K562 (cell line): ENCODE results near the gene MED22. TPM values are rescaled to one million over a fixed set of nuclear protein-coding genes. Genes with fewer than 3 reads are reported as not detected.
A peak's percentile ranks its signal among the peaks of the same experiment; 100 is the strongest.

Experiments used
- ATAC-seq: fragments of 200-7000 bp; cut with Tn5 transposase; 3 replicates; pipeline ENCODE4 v1.9.1; 2020; ENCODE audit warnings: moderate library complexity
- BruUV-seq: library from RNA; stranded (reverse); fragments of 400-500 nt; replicated peaks from 2 replicates; lab custom pipeline; 2021; lab: Mats Ljungman, UMichigan
- CTCF ChIA-PET: fragments of 300-600 bp; formaldehyde crosslinking; extraction: SDS; loops from one replicate; lab custom pipeline; 2021; ENCODE audit warnings: low intra/inter-chr PET ratio; lab: Yijun Ruan, JAX
- POLR2A ChIA-PET: fragments of 300-600, 350-650 bp; sonication (Branson Sonifier 250); formaldehyde crosslinking; extraction: SDS; loops from one replicate; lab custom pipeline; 2021; ENCODE audit warnings: antibody characterized with exemption, inconsistent platforms; lab: Yijun Ruan, JAX
- DNase-seq, 4 experiments: peaks; one replicate each; pipeline versions ENCODE4 v3.0.0 to v3.0.0-alpha.2; 2011 to 2018; ENCODE audit warnings: low spot score in 3 of 4, mixed read lengths in 3 of 4; ENCODE audit errors: extremely low read depth in 1 of 4
- FAIRE-seq: peaks from 2 replicates; lab custom pipeline; 2011; peaks lifted over from hg19 to GRCh38; lab: Jason Lieb, UNC
- H2AFZ ChIP-seq: 2 replicates; pipeline ENCODE4 v1.6.0; 2011; ENCODE audit warnings: low read depth, low read length, control low read depth, inconsistent platforms
- H3K27ac ChIP-seq: fragments of 200-600 bp; 3 replicates; pipeline ENCODE4 v1.8.0; 2011; ENCODE audit warnings: low read depth, mild to moderate bottlenecking, control low read depth, inconsistent platforms, low read length, moderate library complexity, mixed read lengths; ENCODE audit errors: extremely low read depth
- H3K27me3 ChIP-seq, 2 experiments: fragments of 300-600 bp in 1 of 2; 2 replicates in 1 of 2; 3 replicates in 1 of 2; pipeline versions ENCODE4 v1.6.0 to v1.8.0; 2011; ENCODE audit warnings: inconsistent platforms in 2 of 2, low read length in 2 of 2, mild to moderate bottlenecking in 1 of 2, mixed read lengths in 1 of 2, moderate library complexity in 1 of 2; ENCODE audit not compliant: control insufficient read depth in 2 of 2, insufficient read depth in 2 of 2
- H3K36me3 ChIP-seq: fragments of 300-600 bp; 3 replicates; pipeline ENCODE4 v1.8.0; 2011; ENCODE audit warnings: mild to moderate bottlenecking, low read length, inconsistent platforms; ENCODE audit not compliant: control insufficient read depth, insufficient read depth
- H3K4me1 ChIP-seq, 2 experiments: fragments of 200-600 bp in 1 of 2; replicated peaks in 1 of 2; 2 replicates in 1 of 2; 3 replicates in 1 of 2; pipeline versions ENCODE4 v1.5.1 to v1.8.0; 2011; ENCODE audit warnings: inconsistent platforms in 2 of 2, low read length in 2 of 2, mild to moderate bottlenecking in 1 of 2, mixed read lengths in 1 of 2, moderate library complexity in 1 of 2; ENCODE audit not compliant: control insufficient read depth in 2 of 2, insufficient read depth in 2 of 2
- H3K4me2 ChIP-seq: 2 replicates; pipeline ENCODE4 v1.6.1; 2011; ENCODE audit warnings: low read length, control low read depth, inconsistent platforms, mixed read lengths; ENCODE audit not compliant: insufficient read depth
- H3K4me3 ChIP-seq: fragments of 200-600 bp; sonication (generic), shearing (Covaris generic); 2 replicates; pipeline ENCODE4 v1.5.1; 2016; ENCODE audit warnings: control low read depth, inconsistent platforms
- H3K79me2 ChIP-seq: fragments of 200-600 bp; 3 replicates; pipeline ENCODE4 v1.8.0; 2011; ENCODE audit warnings: low read length, inconsistent platforms; ENCODE audit not compliant: control insufficient read depth, insufficient read depth
- H3K9ac ChIP-seq, 2 experiments: 2 replicates each; pipeline versions ENCODE4 v1.6.0 to v1.6.1; 2011; ENCODE audit warnings: low read depth in 2 of 2, low read length in 2 of 2, control low read depth in 1 of 2, inconsistent platforms in 1 of 2, mild to moderate bottlenecking in 1 of 2, mixed read lengths in 1 of 2; ENCODE audit not compliant: insufficient read depth in 1 of 2
- H3K9me1 ChIP-seq: one replicate; pipeline ENCODE4 v1.6.0; 2011; ENCODE audit warnings: inconsistent platforms, mild to moderate bottlenecking, low read length, moderate library complexity; ENCODE audit not compliant: control insufficient read depth, insufficient read depth
- H3K9me3 ChIP-seq: replicated peaks from 2 replicates; pipeline ENCODE4 v1.5.1; 2011; ENCODE audit warnings: low read depth, low read length, inconsistent platforms; ENCODE audit not compliant: control insufficient read depth, insufficient read depth
- H4K20me1 ChIP-seq: replicated peaks from 2 replicates; pipeline ENCODE4 v1.6.1; 2011; ENCODE audit warnings: low read length, inconsistent platforms, mixed read lengths; ENCODE audit not compliant: control insufficient read depth, insufficient read depth
- BCL6 ChIP-seq: fragments of 250-450 bp; sonication (Bioruptor Pico); IDR thresholded peaks from 2 replicates; pipeline ENCODE4 v1.4.0; 2020
- HDGF ChIP-seq: fragments of 450-650 bp; IDR thresholded peaks from 2 replicates; pipeline ENCODE4 v1.6.1; 2016
- MITF ChIP-seq: IDR thresholded peaks from 2 replicates; pipeline ENCODE4 v1.6.1; 2014; ENCODE audit warnings: antibody characterized with exemption
- MNT ChIP-seq, 2 experiments: fragments of 450-650 bp; conservative IDR thresholded peaks; 2 replicates each; pipeline ENCODE4 v1.6.1; 2017; ENCODE audit warnings: mild to moderate bottlenecking in 2 of 2, moderate library complexity in 2 of 2
- MTF1 ChIP-seq: fragments of 250-450 bp; sonication (Bioruptor Pico); IDR thresholded peaks from 2 replicates; pipeline ENCODE4 v1.9.0; 2021; ENCODE audit warnings: moderate library complexity, mild to moderate bottlenecking, inconsistent platforms, borderline replicate concordance
- POLR2AphosphoS2 ChIP-seq: IDR thresholded peaks from 2 replicates; pipeline ENCODE4 v1.6.1; 2012; ENCODE audit warnings: low read length, improper control_type of control experiment
- PREB ChIP-seq: sonication (generic); formaldehyde crosslinking; IDR thresholded peaks from 2 replicates; pipeline ENCODE4 v1.8.1; 2023; ENCODE audit warnings: mild to moderate bottlenecking, missing genetic modification reagents
- SP1 ChIP-seq: sonication (generic); formaldehyde crosslinking; IDR thresholded peaks from 2 replicates; pipeline ENCODE4 v1.8.1; 2022; ENCODE audit warnings: mild to moderate bottlenecking, missing genetic modification reagents
- USF2 ChIP-seq: sonication (generic); formaldehyde crosslinking; IDR thresholded peaks from 2 replicates; pipeline ENCODE4 v1.5.0; 2020; ENCODE audit warnings: missing genetic modification reagents
- ZNF143 ChIP-seq: sonication (generic); formaldehyde crosslinking; IDR thresholded peaks from 2 replicates; pipeline ENCODE4 v1.9.0; 2022; ENCODE audit warnings: mild to moderate bottlenecking, missing genetic modification reagents
- ZNF830 ChIP-seq: fragments of 250-450 bp; sonication (Bioruptor Pico); IDR thresholded peaks from 2 replicates; pipeline ENCODE4 v1.5.0; 2021; ENCODE audit warnings: mild to moderate bottlenecking
- WGBS: fragments of 100-300 bp; shearing (Covaris generic); methylation state at CpG from one replicate; pipeline ENCODE4 v1.1.6; 2016; ENCODE audit warnings: low coverage, mixed read lengths; ENCODE audit not compliant: insufficient coverage; ENCODE audit errors: missing lambda C conversion rate; 5-methylcytosine and 5-hydroxymethylcytosine counted together
- in situ Hi-C: fragments of 300-500 bp; cut with MboI; formaldehyde crosslinking; loops from 4 replicates; pipeline ENCODE4 v1.15.0; 2018; ENCODE audit warnings: inconsistent platforms, mixed read lengths
- intact Hi-C: fragments of 100-400 bp; cut with micrococcal nuclease; formaldehyde crosslinking; loops from 2 replicates; pipeline ENCODE4 v1.14.2; 2022
- polyA plus RNA-seq, 8 experiments: library from polyadenylated mRNA; depleted of rRNA in 4 of 8; stranded (reverse) in 5 of 8; unstranded in 3 of 8; fragments of >200 nt; fragmentation: Nextera tagmentation in 2 of 8; fragmentation: Illumina TruSeq in 1 of 8; extraction: Ambion mirVana in 2 of 8; extraction: Trizol in 1 of 8; gene quantifications; 2 replicates each; pipeline versions ENCODE4 v1.2.1 to v1.2.3, GENCODE V29; 2011 to 2014; ENCODE audit warnings: inconsistent platforms in 1 of 8, missing spikeins in 1 of 8
- total RNA-seq, 7 experiments: library from RNA; depleted of rRNA in 6 of 7; stranded (reverse); fragments of >200 nt in 6 of 7; fragmentation: Illumina TruSeq in 2 of 7; extraction: Trizol in 2 of 7; gene quantifications; 2 replicates each; pipeline versions ENCODE4 v1.2.1 to v1.2.3, GENCODE V29; 2011 to 2021; ENCODE audit warnings: low replicate concordance in 1 of 7

Gene MED22
- total and polyA plus RNA-seq, 9 of the 15 experiments (the other 6 are each of a cell fraction or from before 2014, with no cell fraction given), result 0.73 to 35.6 (median 22.3) TPM

GRCh38 chr9:133360400-133361393 lies 12.8 kb upstream of the MED22 start (continued):
- peak; percentile 36; the same call in 1 of the 2 replicates for TF ChIP-seq POLR2AphosphoS2
- TF ChIP-seq PREB (CRISPR knock-in tag), result no peak

GRCh38 chr9:133359399-133360175 lies 11.7 kb upstream of the MED22 start:
- Histone ChIP-seq H2AFZ (no peak overlapping the region), H3K27me3 (no peaks in the 10 kb centered on the region), H3K9ac (peak overlapping the region in 1 of 2 experiments; percentile 70; a peak in 2 of 4 replicates), H3K9me1 (no peaks in the 10 kb centered on the region), H3K79me2 (peaks cover 36% of the 10 kb centered on the region), H3K36me3 (peaks cover 74% of the 10 kb centered on the region), H3K4me3 (no peak overlapping the region), H3K27ac (no peak overlapping the region), H3K9me3 (no peaks in the 10 kb centered on the region), H4K20me1 (peaks cover 35% of the 10 kb centered on the region), H3K4me1 (peaks cover 17 to 50% of the 10 kb centered on the region in 2 experiments; a peak in 4 of 5 replicates), H3K4me2 (no peak overlapping the region)
- WGBS, result 50% methylated on average over 16 of the region's 20 CpGs
- ATAC-seq (peak; percentile 46), DNase-seq (peak in 2 of 4 experiments; percentile 53 to 62), FAIRE-seq (peak; percentile 64)
- intact Hi-C loops (loop anchor here (2.0 kb wide), 1 partner anchor 127 kb away; no protein-coding TSS in a partner anchor), in situ Hi-C loops (no loop called here)
- BruUV-seq, result no TSS peak
- ChIA-PET POLR2A (interaction anchor here (0.6 to 7.4 kb wide), 10 partner anchors 9 to 173 kb away, joined by 3 to 109 read pairs (median 4); partner anchors contain the start of genes CACFD1, MED22 and RPL7A), CTCF (interaction anchor here (1.5 kb wide), 1 partner anchor 127 kb away, joined by 5 read pairs; no protein-coding TSS in a partner anchor)
- TF ChIP-seq BCL6 (CRISPR knock-in tag), result no peak
- peak; percentile 20 to 79; a peak in 2 of 4 replicates for TF ChIP-seq MNT (conservative IDR thresholded peaks at IDR 0.05)
- 0 out of 2 replicates have a peak, but pooled peaks have one; percentile 30 for TF ChIP-seq MITF
- no peak for TF ChIP-seq HDGF
- no peak for TF ChIP-seq ZNF830 (CRISPR knock-in tag)
- 0 out of 2 replicates have a peak, but pooled peaks have one; percentile 8 for TF ChIP-seq ZNF143 (CRISPR knock-in tag)
- peak; percentile 42; the same call in 1 of the 2 replicates for TF ChIP-seq SP1 (CRISPR knock-in tag)
- TF ChIP-seq USF2 (CRISPR knock-in tag), result peak; percentile 34; the same call in 1 of the 2 replicates
- TF ChIP-seq MTF1 (CRISPR knock-in tag), result no peak
